ENCODE data around the gene HLA-DRA. TPM values are rescaled to one million over a fixed set of nuclear protein-coding genes. Genes with fewer than 3 reads are reported as not detected.
A peak's percentile ranks its signal among the peaks of the same experiment; 100 is the strongest.

Gene HLA-DRA
- total RNA-seq (2011; cell fraction: chromatin; rRNA removed; ENCODE audit: low replicate concordance) = not detected in 2 replicates
- total RNA-seq (2011; cell fraction: nucleolus; rRNA removed) = not detected in 2 replicates
- total RNA-seq (2011; cell fraction: nucleoplasm; rRNA removed) = not detected in 2 replicates
- total RNA-seq (2014; rRNA removed) (not detected in 2 replicates), total RNA-seq (2014; rRNA removed; fragmentation: Illumina TruSeq; extraction: Trizol) (not detected in 2 replicates), total RNA-seq (2015; rRNA removed; fragmentation: Illumina TruSeq; extraction: Trizol) (0.34 and 0.47 TPM in 2 replicates), total RNA-seq (2021) (1.8 and 2.4 TPM in 2 replicates), polyA plus RNA-seq (2011; rRNA removed) (not detected in 2 replicates), polyA plus RNA-seq (2014; fragmentation: Illumina TruSeq; extraction: Trizol) (0.53 TPM in 1 of 2 replicates, not detected in the other), polyA plus RNA-seq (2014; fragmentation: Nextera tagmentation; extraction: Ambion mirVana) (under 1 TPM; 0.18 to 0.31 TPM), polyA plus RNA-seq (2014; rRNA removed) (0.41 and 0.80 TPM in 2 replicates), polyA minus RNA-seq (2011; rRNA and poly(A)+ RNA removed) (0.15 TPM in 1 of 2 replicates, not detected in the other), Bru-seq, nascent RNA (percentile 17 among the genes with signal in this experiment), BruChase-seq, experiment 1, labeled RNA remaining after a 2-hour chase (not detected), BruChase-seq, experiment 2, labeled RNA remaining after a 6-hour chase (not detected)
- not detected in 2 replicates for polyA plus RNA-seq (2011; cell fraction: cytosol; rRNA removed)
- polyA plus RNA-seq (2011; cell fraction: nucleus; rRNA removed) = not detected in 2 replicates
- polyA plus RNA-seq (2012) = 0.05 and 0.42 TPM in 2 replicates
- polyA minus RNA-seq (2011; cell fraction: cytosol; rRNA and poly(A)+ RNA removed) = not detected in 2 replicates
- polyA minus RNA-seq (2011; cell fraction: nucleus; rRNA and poly(A)+ RNA removed) = not detected in 2 replicates
- long read RNA-seq, experiment 1 = 0 reads
- long read RNA-seq, experiment 2 = 0 reads
- long read RNA-seq, experiment 3 = 0 reads

- H4K20me1 ChIP-seq (replicated peaks; ENCODE audit: control insufficient read depth, insufficient read depth, low read length) = no peaks in the 10 kb centered on the region
- no peaks in the 10 kb centered on the region for H3K4me1 ChIP-seq (replicated peaks in 1 of 2; ENCODE audit: control insufficient read depth in 2 of 2, insufficient read depth in 2 of 2, low read length in 2 of 2)
- BruUV-seq (replicated peaks) = no TSS peak
- ChIA-PET CTCF (ENCODE audit: low intra/inter-chr PET ratio) (interaction anchor here (0.7 kb wide), 1 partner anchor 355 kb away, joined by 3 read pairs; no protein-coding TSS in a partner anchor), POLR2A (no interaction called here)
- 3% methylated on average over 9 of the region's 9 CpGs for WGBS (ENCODE audit: insufficient coverage, low coverage, missing lambda C conversion rate)
- H2AFZ ChIP-seq (ENCODE audit: low read depth, low read length) = no peak within 1 kb of the TSS
- H3K27me3 ChIP-seq (ENCODE audit: control insufficient read depth in 2 of 2, insufficient read depth in 2 of 2, low read length in 2 of 2) = peaks cover 0 to 2% of the 10 kb centered on the region in 2 experiments; a peak in 2 of 5 replicates
- no peak within 1 kb of the TSS for H3K9ac ChIP-seq (ENCODE audit: insufficient read depth in 1 of 2, low read depth in 2 of 2, low read length in 2 of 2)
- ATAC-seq (peak; percentile 84), DNase-seq (ENCODE audit: extremely low read depth in 1 of 4, low spot score in 3 of 4) (peak; percentile 59 to 78 (median 66)), FAIRE-seq (peak; percentile 94)
- no peak within 1 kb of the TSS for H3K4me3 ChIP-seq
- no peak within 1 kb of the TSS for H3K27ac ChIP-seq (ENCODE audit: extremely low read depth, low read depth, low read length)
- H3K36me3 ChIP-seq (ENCODE audit: control insufficient read depth, insufficient read depth, low read length) = no peaks in the 10 kb centered on the region
- H3K9me3 ChIP-seq (replicated peaks; ENCODE audit: control insufficient read depth, insufficient read depth, low read depth, low read length) = no peaks in the 10 kb centered on the region
- in situ Hi-C loops (cut with MboI) (no loop called here), intact Hi-C loops (cut with micrococcal nuclease) (no loop called here)
- H3K79me2 ChIP-seq (ENCODE audit: control insufficient read depth, insufficient read depth, low read length) = no peaks in the 10 kb centered on the region
- no peaks in the 10 kb centered on the region for H3K9me1 ChIP-seq (ENCODE audit: control insufficient read depth, insufficient read depth, low read length)
- H3K4me2 ChIP-seq (ENCODE audit: insufficient read depth, low read length) = no peak within 1 kb of the TSS
- no peak for TF ChIP-seq POU5F1 (IDR thresholded peaks at IDR 0.05; ENCODE audit: borderline replicate concordance, low read depth, low read length, partially characterized antibody)
- TF ChIP-seq PCBP1 (IDR thresholded peaks at IDR 0.05; ENCODE audit: low read depth, low read length, poor library complexity, severe bottlenecking) = no peak
- TF ChIP-seq ZNF707 (CRISPR knock-in tag; conservative IDR thresholded peaks at IDR 0.05) = no peak
- no peak for TF ChIP-seq TOE1 (IDR thresholded peaks at IDR 0.05; ENCODE audit: borderline replicate concordance)
- TF ChIP-seq TOE1 (CRISPR knock-in tag; IDR thresholded peaks at IDR 0.05; ENCODE audit: borderline replicate concordance, low read depth) = no peak
- TF ChIP-seq FIP1L1 (IDR thresholded peaks at IDR 0.05; ENCODE audit: low read depth, low read length, poor library complexity, severe bottlenecking) = no peak
- no peak for TF ChIP-seq PHTF2 (CRISPR knock-in tag; IDR thresholded peaks at IDR 0.05)
- no peak for TF ChIP-seq ZBTB9 (CRISPR knock-in tag; IDR thresholded peaks at IDR 0.05)
- no peak for TF ChIP-seq THRB (CRISPR knock-in tag; conservative IDR thresholded peaks at IDR 0.05)
- TF ChIP-seq ATF1 (CRISPR knock-in tag; IDR thresholded peaks at IDR 0.05) = peak; percentile 34; the same call in 1 of the 2 replicates
- TF ChIP-seq ATF1 (tag; IDR thresholded peaks at IDR 0.05) = peak; percentile 96
- no peak for TF ChIP-seq ZFP30 (CRISPR knock-in tag; IDR thresholded peaks at IDR 0.05; ENCODE audit: borderline replicate concordance)
- TF ChIP-seq ZNF146 (CRISPR knock-in tag; IDR thresholded peaks at IDR 0.05; ENCODE audit: unreplicated experiment) = no peak
- no peak for TF ChIP-seq PML (IDR thresholded peaks at IDR 0.05; ENCODE audit: low read length)
- TF ChIP-seq HES1 (IDR thresholded peaks at IDR 0.05; ENCODE audit: low read depth) = peak; percentile 60; the same call in 1 of the 2 replicates
- no peak for TF ChIP-seq MEF2D (tag; conservative IDR thresholded peaks at IDR 0.05; ENCODE audit: low read depth)
Observed at GRCh38 chr6:32439602-32440214, at the start of gene HLA-DRA. Gene HLA-DRA, plus strand, starts transcription at chr6:32439887. Its CDS starts 64 bp downstream, at chr6:32439951.
